HG03520 (cell line): Measurements from ENCODE around the gene COL15A1.
"Not testable (repeated sequence)": the region's sequence is repeated elsewhere in the genome, so short reads cannot be mapped to it uniquely, and the experiment has no call there.

ENCODE experiments used
- ATAC-seq: cut with Tn5 transposase; IDR thresholded peaks from one replicate; pipeline ENCODE4 v1.9.1; 2021; ENCODE audit warnings: mild to moderate bottlenecking, moderate library complexity; ENCODE audit not compliant: unreplicated experiment

Gene COL15A1

GRCh38 chr9:99008203-99008602 is 64.5 kb downstream of the COL15A1 start:
- ATAC-seq: no peak

- not testable (repeated sequence) for ATAC-seq
Observed at GRCh38 chr9:99010393-99010792, 66.7 kb downstream of the COL15A1 start.

DNA sequence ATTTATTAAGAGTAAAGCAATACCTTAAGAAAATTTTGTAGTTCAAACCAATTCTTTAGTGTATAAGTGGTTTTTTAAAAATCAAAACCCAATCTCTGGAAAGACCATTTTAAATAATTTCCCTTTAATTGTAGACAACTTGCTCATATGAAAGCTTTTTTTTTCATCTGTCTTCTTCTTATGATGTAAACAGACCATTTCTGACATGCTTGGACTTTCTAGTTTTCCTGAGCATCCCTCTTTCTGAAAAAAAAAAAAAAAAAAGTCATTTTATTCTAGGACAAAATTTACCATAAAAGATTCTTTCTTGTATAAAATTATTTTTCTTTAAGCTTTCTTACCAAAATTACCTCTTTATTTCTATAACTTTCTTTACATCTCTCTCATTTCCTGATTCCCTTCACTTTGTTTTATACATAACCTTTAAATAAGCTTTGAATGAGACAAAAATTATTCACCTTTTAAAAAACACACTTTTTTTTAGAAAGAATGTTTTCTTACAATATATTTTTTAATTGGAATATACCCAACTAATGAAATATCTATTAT is 67.5 kb downstream of the COL15A1 start:
- no peak for ATAC-seq

- no peak for ATAC-seq
Observed at GRCh38 chr9:99012957-99013512, 69.3 kb downstream of the COL15A1 start.

DNA sequence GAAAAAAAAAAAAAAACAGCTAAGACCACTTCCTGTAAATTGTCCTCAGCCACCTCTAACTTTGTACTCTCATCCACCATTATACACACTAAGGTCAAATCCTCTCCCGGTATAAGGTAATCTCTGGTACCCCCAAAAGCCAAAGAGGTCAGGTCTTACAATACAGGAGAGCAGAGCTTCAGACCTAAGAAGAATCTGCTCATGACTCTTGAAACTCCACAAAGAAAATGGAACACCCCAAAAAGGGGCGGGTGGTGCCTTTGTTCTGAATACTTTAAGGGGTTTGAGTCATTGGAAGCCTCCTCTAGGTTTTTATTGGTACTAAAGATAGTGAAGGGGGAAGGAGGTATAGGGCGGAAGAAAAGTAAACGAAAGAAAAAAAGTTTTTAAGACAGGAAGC is 69.8 kb downstream of the COL15A1 start:
- no peak for ATAC-seq

- ATAC-seq: no peak
Observed at GRCh38 chr9:99015448-99015847, 71.7 kb downstream of the COL15A1 start.

GRCh38 chr9:99015890-99016289 is 72.2 kb downstream of the COL15A1 start:
- ATAC-seq: no peak

DNA sequence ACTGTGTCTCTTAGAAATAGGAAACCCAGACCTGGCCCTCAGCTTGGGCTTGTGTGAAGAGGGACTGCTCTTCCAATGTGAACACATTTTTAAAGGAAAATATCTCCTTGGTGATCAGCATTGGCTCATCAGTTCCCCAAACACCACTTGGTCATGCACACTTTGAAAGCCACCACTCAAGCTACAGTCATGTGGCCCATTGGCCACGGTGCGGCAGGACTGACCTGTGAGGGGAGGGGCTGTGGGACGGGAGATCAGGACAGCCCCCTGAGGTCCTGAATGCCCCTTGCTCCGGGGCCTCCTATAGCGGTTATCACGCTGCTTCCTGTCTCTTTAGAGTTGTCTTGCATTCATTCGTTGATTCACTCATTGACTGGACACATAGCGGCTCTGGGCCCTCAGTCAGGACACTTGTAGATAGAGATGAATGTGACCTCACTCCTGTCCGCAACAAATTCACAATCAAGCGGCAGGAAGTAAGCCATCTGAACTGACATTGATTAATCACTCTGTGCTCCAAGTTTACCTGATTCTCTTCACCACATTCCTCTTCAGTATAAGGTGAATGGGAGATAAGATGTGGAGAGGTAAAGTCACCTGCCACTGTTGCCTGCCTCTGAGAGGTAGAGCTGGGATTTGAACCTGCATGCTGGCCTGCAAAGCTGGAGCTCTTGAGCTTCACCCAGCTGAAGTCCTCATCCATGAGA is 73.1 kb downstream of the COL15A1 start:
- ATAC-seq: no peak

DNA sequence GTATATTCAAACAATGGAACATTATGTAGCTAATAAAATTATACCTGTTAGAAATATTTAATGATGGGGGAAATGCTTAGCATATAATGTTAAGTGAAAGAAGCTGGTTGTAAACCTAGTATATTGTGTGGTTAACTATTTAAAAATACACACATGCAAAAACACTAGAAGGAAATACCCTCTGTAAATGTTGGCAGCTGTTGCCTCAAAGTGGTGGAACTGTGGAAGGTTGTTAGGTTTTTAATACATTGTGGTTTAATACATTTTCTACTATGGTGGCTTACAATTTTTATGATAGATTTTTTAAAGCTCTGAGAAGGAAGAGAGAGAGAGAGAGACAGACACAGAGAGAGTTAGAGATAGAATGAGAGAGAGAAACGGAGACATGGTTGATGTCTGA is 74.9 kb downstream of the COL15A1 start:
- no peak for ATAC-seq

- ATAC-seq: no peak
Observed at GRCh38 chr9:99019510-99020331, 76.0 kb downstream of the COL15A1 start.

DNA sequence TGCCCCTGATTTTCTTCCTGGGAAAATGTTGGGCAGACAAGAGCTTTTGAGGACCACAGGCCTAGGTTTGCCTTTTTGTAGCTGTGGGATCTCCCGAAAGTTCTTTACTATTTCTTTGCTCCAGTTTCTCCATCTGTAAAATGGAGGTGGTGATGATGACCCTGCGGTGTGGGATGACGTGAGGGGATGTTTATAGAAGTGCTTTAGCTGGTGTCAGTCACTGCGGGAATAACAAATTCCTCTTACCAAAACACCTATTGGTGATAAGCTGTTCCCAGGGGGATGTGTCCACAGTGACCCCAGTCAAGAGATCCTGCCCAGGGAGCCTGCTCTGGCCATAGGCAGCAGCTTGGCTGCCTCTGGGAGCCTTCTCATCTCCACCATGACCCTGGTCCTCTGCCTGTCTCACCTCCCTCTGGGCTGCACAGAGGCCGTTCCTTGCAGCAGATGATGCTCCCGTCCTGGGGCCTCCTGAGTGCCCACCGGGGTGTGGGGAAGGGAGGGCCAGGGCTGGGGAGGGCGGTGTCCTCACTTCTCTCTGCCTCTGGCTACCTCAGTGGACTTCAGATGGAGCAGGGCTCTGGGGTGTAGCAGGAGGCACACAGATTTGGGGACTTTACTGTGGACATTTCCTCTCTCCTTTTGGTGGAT is 77.2 kb downstream of the COL15A1 start:
- ATAC-seq: no peak

DNA sequence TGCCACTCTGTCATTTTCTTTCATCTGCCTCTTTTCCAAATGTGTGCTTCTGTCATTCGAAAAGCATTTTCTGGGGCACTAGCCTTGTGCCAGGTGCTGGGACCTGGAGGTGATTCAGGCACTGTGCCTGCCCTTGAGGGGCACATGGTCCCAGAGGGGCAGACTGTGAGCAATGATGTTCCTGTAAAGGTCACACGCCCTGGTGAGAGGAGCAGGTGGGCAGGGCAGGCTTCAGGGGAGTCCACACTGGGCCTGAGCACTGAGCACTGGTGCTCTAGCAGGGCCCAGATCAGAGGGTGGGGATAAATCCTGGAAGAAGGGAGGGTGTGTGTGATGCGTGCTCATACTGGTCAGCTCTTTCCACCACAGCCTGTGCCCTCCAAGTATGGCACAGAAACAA is 77.8 kb downstream of the COL15A1 start:
- no peak for ATAC-seq

DNA sequence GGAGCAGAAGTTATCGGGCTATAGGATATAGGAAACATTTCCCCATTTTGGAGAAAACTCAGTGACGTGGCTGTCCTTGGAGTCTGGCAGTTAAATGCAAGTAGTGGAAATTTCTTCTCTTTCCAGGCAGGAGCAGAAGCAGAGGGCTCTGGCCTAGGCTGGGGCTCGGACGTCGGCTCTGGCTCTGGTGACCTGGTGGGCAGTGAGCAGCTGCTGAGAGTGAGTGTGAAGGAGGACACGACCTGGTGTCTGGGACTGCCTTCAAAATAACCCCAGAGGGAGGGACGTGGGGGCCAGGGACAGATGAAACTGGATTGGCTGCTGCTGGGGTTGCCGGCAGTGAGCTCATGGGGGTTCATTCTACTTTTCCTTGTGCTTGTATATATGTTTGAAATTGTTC is 79.5 kb downstream of the COL15A1 start:
- no peak for ATAC-seq

DNA sequence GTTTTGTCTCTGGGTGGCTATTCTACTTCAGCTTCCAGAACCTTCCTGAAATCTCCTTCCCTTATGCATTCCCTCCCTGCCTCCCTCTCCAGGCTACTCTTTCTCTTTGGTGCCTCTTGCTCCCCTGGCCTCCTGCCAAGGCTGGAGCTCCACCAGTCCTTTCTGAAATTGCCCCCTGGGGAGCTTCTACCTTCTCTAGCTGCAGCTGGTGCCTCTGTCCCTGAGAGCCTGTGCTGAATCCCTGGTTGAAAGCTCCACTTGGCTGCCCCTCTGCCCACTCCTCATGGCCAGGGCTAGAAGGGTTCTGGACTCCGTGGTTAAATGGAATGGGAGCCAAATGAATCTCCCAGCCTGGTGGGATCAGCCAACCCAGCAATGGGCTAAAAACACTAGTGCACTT is 80.1 kb downstream of the COL15A1 start:
- no peak for ATAC-seq

DNA sequence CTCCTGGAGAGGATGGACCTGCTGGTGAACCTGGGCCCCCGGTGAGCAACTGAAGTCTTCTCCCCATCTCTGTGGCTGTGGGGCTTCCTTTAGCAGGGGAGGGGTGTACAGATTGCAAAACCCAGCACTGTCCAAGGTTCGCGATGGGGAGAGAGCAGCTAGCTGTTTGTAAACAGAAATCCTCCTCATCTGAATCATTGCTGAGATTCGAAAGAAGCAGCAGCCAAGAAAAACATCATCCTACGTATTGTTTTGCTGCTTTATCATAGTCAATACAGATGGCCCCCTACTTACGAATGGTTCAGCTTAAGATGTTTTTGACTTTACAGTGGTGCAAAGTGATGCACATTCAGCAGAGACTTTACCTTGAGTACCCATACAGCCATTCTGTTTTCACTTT is 81.3 kb downstream of the COL15A1 start:
- ATAC-seq: no peak

GRCh38 chr9:99025616-99026270 is 82.0 kb downstream of the COL15A1 start:
- ATAC-seq: no peak

DNA sequence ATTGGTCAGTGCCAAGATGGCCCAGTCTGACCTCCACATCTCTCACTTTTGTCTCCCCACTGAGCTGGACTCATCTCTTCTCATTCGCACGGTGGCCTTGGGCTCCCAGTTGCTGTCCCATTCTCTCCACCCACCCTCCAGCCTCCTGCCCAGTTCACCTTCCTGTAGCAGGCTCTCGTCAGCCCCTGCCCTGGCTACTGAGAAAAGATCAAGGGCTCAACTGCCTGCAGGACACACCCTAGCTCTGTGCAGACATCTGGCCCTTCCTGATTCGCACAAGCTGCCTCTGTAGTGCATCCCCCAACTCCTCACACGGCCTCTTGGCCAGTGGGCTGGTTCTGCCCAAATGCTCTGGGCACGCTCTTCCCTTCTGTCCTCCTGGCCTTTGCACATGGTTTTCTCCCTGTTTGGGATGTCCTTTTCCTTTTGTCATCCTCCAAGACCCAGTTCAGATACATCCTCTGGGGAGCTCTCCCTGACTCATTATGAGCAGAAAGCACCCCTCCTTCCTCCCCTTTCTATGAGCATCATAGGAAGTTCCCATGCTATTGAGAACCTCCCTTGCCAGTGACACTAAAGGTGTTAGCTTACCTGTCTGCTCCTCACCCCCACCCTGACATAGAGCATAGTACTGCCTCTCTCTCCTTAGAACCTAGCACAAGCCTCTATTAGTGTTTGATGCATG is 82.7 kb downstream of the COL15A1 start:
- ATAC-seq: no peak

DNA sequence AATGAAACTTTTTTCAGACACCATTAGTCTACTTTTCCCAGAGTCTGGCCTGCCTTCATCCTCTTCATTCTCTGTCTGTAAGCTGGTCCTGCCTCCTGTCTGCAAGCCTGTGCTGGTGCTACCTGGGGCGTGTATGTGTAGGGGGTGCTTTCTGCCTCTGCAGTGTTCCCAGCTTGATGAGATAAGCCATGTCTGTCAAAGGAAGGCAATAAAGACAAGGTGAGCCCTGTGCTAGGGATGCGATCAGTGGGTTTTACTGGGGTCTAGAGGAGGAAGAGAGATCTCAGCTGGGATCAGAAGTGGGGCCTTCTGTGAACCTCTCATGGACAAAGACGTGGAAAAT is 83.2 kb downstream of the COL15A1 start:
- ATAC-seq: no peak

GRCh38 chr9:99027443-99027842 is 83.7 kb downstream of the COL15A1 start:
- ATAC-seq: no peak

- ATAC-seq: no peak
Observed at GRCh38 chr9:99029083-99029645, 85.5 kb downstream of the COL15A1 start.
